ENCODE measurements around the gene DYSF.

The DYSF gene

DNA sequence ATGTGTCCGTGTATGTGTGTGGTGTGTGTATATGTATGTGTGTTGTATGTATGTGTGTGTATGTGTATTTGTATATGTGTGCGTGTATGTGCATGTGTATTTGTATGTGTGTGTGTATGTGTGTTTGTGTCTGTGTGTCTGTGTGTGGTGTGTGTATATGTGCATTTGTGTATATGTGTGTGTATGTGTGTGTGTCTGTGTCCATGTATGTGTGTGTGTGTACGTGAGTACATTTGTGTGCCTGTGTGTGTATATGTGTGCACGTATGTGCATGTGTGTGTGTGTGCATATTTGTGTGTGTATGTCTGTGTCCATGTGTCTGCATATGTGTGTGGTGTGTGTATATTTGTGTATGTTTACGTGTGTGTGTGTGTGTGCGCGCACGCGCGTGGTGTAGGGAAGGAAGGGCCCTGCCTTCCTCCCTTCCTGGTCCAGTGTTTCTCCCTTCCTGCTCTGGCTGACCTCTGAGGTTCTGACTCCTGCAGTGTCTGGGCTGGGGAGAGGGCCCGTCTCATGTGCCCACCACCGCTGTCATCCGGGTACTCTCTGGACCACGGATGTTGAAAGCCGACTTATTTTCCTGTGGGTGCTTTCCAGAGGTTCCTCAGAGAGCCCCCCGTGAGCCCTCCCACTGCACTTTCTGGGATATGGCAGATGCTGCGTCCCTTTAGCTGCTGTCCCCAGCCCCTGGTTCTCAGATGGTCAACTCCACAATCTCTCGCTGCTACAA is 209.5 kb downstream of the DYSF start:
- TF ChIP-seq CTCF (IDR thresholded peaks at IDR 0.05; ENCODE audit: low read length, missing control alignments), result no peak
- no peak overlapping the region for H3K4me3 ChIP-seq (replicated peaks; ENCODE audit: low read depth, low read length)
- DNase-seq (ENCODE audit: low read depth), result no peak

DNA sequence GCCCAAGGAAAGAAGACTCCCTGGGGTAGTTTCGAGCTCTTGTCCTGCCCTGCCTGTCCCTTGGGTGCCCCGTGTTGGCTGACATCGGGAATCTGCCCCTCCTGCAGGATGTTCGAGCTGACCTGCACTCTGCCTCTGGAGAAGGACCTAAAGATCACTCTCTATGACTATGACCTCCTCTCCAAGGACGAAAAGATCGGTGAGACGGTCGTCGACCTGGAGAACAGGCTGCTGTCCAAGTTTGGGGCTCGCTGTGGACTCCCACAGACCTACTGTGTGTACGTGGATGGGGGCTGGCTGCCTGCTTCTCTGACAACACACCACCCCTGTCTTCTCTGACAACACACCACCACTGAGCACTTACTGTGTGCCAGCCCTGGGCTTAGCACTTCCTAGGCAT is 210.8 kb downstream of the DYSF start:
- no peak for DNase-seq (ENCODE audit: low read depth)
- no peak for TF ChIP-seq CTCF (IDR thresholded peaks at IDR 0.05; ENCODE audit: low read length, missing control alignments)
- no peak overlapping the region for H3K4me3 ChIP-seq (replicated peaks; ENCODE audit: low read depth, low read length)

- no peak overlapping the region for H3K4me3 ChIP-seq (replicated peaks; ENCODE audit: low read depth, low read length)
- TF ChIP-seq CTCF (IDR thresholded peaks at IDR 0.05; ENCODE audit: low read length, missing control alignments), result no peak
These were observed 212.1 kb downstream of the DYSF start for GRCh38 chr2:71665168-71666093.

GRCh38 chr2:71666094-71666474 is 212.7 kb downstream of the DYSF start:
- no peak for TF ChIP-seq CTCF (IDR thresholded peaks at IDR 0.05; ENCODE audit: low read length, missing control alignments)
- no peak overlapping the region for H3K4me3 ChIP-seq (replicated peaks; ENCODE audit: low read depth, low read length)
- no peak for DNase-seq (ENCODE audit: low read depth)

More at GRCh38 chr2:71665168-71666093, 212.1 kb downstream of the DYSF start:
- no peak for DNase-seq (ENCODE audit: low read depth)

DNA sequence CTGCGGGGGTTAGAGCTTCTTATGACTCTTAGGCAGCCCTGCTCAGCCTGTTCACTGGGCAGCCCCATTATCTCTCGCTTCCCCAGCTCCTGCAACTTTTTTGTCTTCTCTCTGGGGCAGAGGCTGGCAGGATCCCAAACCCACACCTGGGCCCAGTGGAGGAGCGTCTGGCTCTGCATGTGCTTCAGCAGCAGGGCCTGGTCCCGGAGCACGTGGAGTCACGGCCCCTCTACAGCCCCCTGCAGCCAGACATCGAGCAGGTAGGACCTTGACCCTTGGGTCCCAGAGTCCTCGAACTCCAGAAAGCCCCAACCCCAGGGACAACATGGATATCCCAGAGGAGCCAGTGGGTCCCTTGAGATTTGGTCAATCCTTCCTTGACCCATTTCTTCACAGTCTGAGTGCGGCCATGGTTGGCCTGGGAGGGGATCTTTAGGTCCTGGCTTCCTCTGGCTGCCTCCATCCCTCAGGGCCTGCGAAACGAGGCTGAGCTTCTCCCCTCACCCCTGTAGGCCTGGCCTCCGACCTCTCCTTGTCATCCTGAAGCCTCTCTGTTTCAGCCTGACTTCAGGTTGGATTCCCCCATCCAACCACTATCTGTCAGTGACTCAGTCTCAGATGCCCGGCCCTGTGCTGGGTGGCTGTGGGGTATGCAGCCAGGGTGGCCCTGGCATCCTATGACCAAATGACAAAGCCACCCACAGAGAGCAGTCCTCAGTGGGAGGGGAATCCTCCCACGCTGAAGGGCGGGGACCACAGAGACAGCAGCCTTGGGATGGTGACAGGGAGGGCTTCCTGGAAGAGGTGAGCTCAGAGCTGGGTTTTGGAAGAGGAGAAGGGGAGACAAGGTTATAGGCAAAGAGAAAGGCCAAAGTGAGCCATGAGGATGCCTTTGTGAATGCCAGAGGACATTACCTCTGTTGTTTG is 214.2 kb downstream of the DYSF start:
- no peak for DNase-seq (ENCODE audit: low read depth)

More for the DNA sequence above, 214.2 kb downstream of the DYSF start:
- no peak for TF ChIP-seq CTCF (IDR thresholded peaks at IDR 0.05; ENCODE audit: low read length, missing control alignments)
- H3K4me3 ChIP-seq (replicated peaks; ENCODE audit: low read depth, low read length), result no peak overlapping the region
